Right atrium auricular region (tissue), 2 donors: ENCODE results near the gene HEATR5B. TPM values are rescaled to one million over a fixed set of nuclear protein-coding genes. Genes with fewer than 3 reads are reported as not detected.

Experiments used
- DNase-seq: peaks from one replicate; pipeline ENCODE4 v3.0.0-alpha.2; 2019; ENCODE audit warnings: low spot score
- H3K27ac ChIP-seq, 2 donors: fragments of 200-600 bp; sonication (generic); 1 replicate in 1 of 2; 2 replicates in 1 of 2; pipeline ENCODE4 v1.5.1; 2016 to 2019
- H3K27me3 ChIP-seq, 2 donors: fragments of 200-600 bp; sonication (generic); one replicate each; pipeline versions ENCODE4 v1.5.1 to v1.6.0; 2017 to 2019
- H3K36me3 ChIP-seq: fragments of 200-600 bp; sonication (generic); one replicate; pipeline ENCODE4 v1.5.1; 2016
- H3K4me1 ChIP-seq, 2 donors: fragments of 200-600 bp; sonication (generic); one replicate each; pipeline versions ENCODE4 v1.5.1 to v1.6.0; 2017 to 2019
- H3K4me3 ChIP-seq, 2 donors: fragments of 200-600 bp; sonication (generic); 1 replicate in 1 of 2; 2 replicates in 1 of 2; pipeline ENCODE4 v1.5.1; 2017 to 2019; ENCODE audit warnings: mild to moderate bottlenecking in 1 of 2, moderate library complexity in 1 of 2
- H3K9me3 ChIP-seq, 2 donors: fragments of 200-600 bp; sonication (generic); one replicate each; pipeline ENCODE4 v1.5.1; 2019
- CTCF ChIP-seq, 2 donors: fragments of 200-600 bp; sonication (generic); IDR thresholded peaks; one replicate each; pipeline ENCODE4 v1.5.1; 2019; ENCODE audit warnings: antibody characterized with exemption in 2 of 2
- total RNA-seq, 2 donors: library from RNA; depleted of rRNA; stranded (reverse); fragments of >200 nt; gene quantifications; one replicate each; pipeline ENCODE4 v1.1.0, GENCODE V29; 2016

HEATR5B gene
- total RNA-seq, 2 donors from 2014 or later, result 16.4 to 17.6 TPM

- Histone ChIP-seq H3K4me1 (no peaks in the 10 kb centered on the region), H3K4me3 (no peak overlapping the region), H3K27ac (no peak overlapping the region), H3K27me3 (no peaks in the 10 kb centered on the region), H3K36me3 (peaks cover 33% of the 10 kb centered on the region), H3K9me3 (no peaks in the 10 kb centered on the region)
- TF ChIP-seq CTCF (IDR thresholded peaks at IDR 0.05), result no peak
- no peak for DNase-seq
Measured at GRCh38 chr2:37039580-37039979, 44.6 kb downstream of the HEATR5B start.

GRCh38 chr2:37037771-37038170, 46.4 kb downstream of the HEATR5B start:
- no peaks in the 10 kb centered on the region for H3K4me1 ChIP-seq
- H3K9me3 ChIP-seq, result no peaks in the 10 kb centered on the region
- H3K27ac ChIP-seq, result no peak overlapping the region
- no peaks in the 10 kb centered on the region for H3K27me3 ChIP-seq
- no peak for TF ChIP-seq CTCF (IDR thresholded peaks at IDR 0.05)
- no peak for DNase-seq
- no peak overlapping the region for H3K4me3 ChIP-seq
- H3K36me3 ChIP-seq, result peaks cover 37% of the 10 kb centered on the region

- Histone ChIP-seq H3K4me1 (no peaks in the 10 kb centered on the region), H3K36me3 (peaks cover 38% of the 10 kb centered on the region), H3K9me3 (no peaks in the 10 kb centered on the region), H3K27ac (no peak overlapping the region), H3K27me3 (no peaks in the 10 kb centered on the region), H3K4me3 (no peak overlapping the region)
- no peak for DNase-seq
- TF ChIP-seq CTCF (IDR thresholded peaks at IDR 0.05), result no peak
Measured at GRCh38 chr2:37029758-37030157, 54.4 kb downstream of the HEATR5B start.

- Histone ChIP-seq H3K27me3 (no peaks in the 10 kb centered on the region), H3K4me3 (no peak overlapping the region), H3K4me1 (peaks cover 0 to 4% of the 10 kb centered on the region in 2 donors), H3K27ac (no peak overlapping the region), H3K9me3 (no peaks in the 10 kb centered on the region), H3K36me3 (peaks cover 33% of the 10 kb centered on the region)
- TF ChIP-seq CTCF (IDR thresholded peaks at IDR 0.05), result no peak
- DNase-seq, result no peak
Measured at GRCh38 chr2:37026050-37026449, 58.1 kb downstream of the HEATR5B start.

- Histone ChIP-seq H3K4me3 (no peak overlapping the region), H3K27me3 (no peaks in the 10 kb centered on the region), H3K4me1 (peaks cover 0 to 19% of the 10 kb centered on the region in 2 donors), H3K9me3 (no peaks in the 10 kb centered on the region), H3K27ac (peak overlapping the region; percentile 68 to 92), H3K36me3 (peaks cover 16% of the 10 kb centered on the region)
- no peak for TF ChIP-seq CTCF (IDR thresholded peaks at IDR 0.05)
- DNase-seq, result no peak
Measured at GRCh38 chr2:37020887-37021796, 63.0 kb downstream of the HEATR5B start.
